BJ (cell line): ENCODE measurements around the gene CAMK2D. TPM values are rescaled to one million over a fixed set of nuclear protein-coding genes. Genes with fewer than 3 reads are reported as not detected.

Experiments
- CTCF ChIA-PET: fragments of 350-600 bp; formaldehyde crosslinking; extraction: SDS; loops from one replicate; lab custom pipeline; 2021; ENCODE audit warnings: antibody characterized with exemption, inconsistent platforms; lab: Yijun Ruan, JAX
- POLR2A ChIA-PET: fragments of 300-600 bp; sonication (Branson Sonifier 250); formaldehyde crosslinking; extraction: SDS; loops from one replicate; lab custom pipeline; 2021; ENCODE audit warnings: antibody characterized with exemption; lab: Charles Lee
- DNase-seq: peaks from one replicate; pipeline ENCODE4 v3.0.0-alpha.2; 2011; ENCODE audit warnings: low read depth
- H3K27me3 ChIP-seq: 2 replicates; pipeline ENCODE4 v1.6.0; 2011; ENCODE audit warnings: low read length; ENCODE audit not compliant: control insufficient read depth, insufficient read depth
- H3K36me3 ChIP-seq: 2 replicates; pipeline ENCODE4 v1.5.1; 2011; ENCODE audit warnings: low read length; ENCODE audit not compliant: control insufficient read depth, insufficient read depth
- H3K4me3 ChIP-seq: 2 replicates; pipeline ENCODE4 v1.5.1; 2011; ENCODE audit warnings: low read depth, mild to moderate bottlenecking, control low read depth, low read length
- CTCF ChIP-seq: IDR thresholded peaks from 2 replicates; pipeline ENCODE4 v1.5.1; 2011; ENCODE audit warnings: low read depth, mild to moderate bottlenecking, control low read depth, inconsistent platforms, low read length, moderate library complexity; ENCODE audit not compliant: insufficient read depth
- polyA plus RNA-seq: library from polyadenylated mRNA; depleted of rRNA; stranded (reverse); fragments of >200 nt; gene quantifications from 2 replicates; pipeline ENCODE4 v1.2.3, GENCODE V29; 2011

Gene CAMK2D
- polyA plus RNA-seq, 1 experiment: 41.8 TPM

GRCh38 chr4:113617195-113617594 lies 144.3 kb downstream of the CAMK2D start:
- TF ChIP-seq CTCF: no peak
- ChIA-PET POLR2A (no interaction called here), CTCF (no interaction called here)
- Histone ChIP-seq H3K4me3 (no peak overlapping the region), H3K36me3 (no peaks in the 10 kb centered on the region), H3K27me3 (no peaks in the 10 kb centered on the region)
- DNase-seq: no peak

DNA sequence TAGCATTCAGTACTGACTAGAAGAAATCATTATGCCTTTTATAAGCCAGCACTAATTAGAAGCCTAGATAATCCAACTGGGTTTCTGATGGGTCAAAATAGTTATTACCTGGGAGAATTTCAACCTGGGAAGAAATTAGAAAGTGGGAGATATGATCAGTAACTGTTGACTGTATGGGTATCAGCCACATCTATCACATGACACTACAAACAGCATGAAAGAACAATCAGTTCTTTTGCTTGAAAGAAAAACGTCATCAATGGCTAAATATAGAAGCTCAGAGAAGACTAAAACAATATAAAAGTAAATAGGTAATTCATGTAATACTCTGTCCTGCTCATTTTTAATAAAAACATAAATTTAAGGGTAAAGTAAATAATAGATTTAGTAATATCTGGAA lies 145.1 kb downstream of the CAMK2D start:
- H3K4me3 ChIP-seq: no peak overlapping the region
- CTCF ChIA-PET: no interaction called here
- H3K36me3 ChIP-seq: no peaks in the 10 kb centered on the region
- POLR2A ChIA-PET: no interaction called here
- H3K27me3 ChIP-seq: no peaks in the 10 kb centered on the region
- TF ChIP-seq CTCF: no peak
- no peak for DNase-seq

- CTCF ChIA-PET: no interaction called here
- POLR2A ChIA-PET: no interaction called here
- Histone ChIP-seq H3K27me3 (no peaks in the 10 kb centered on the region), H3K4me3 (no peak overlapping the region), H3K36me3 (no peaks in the 10 kb centered on the region)
- no peak for DNase-seq
- no peak for TF ChIP-seq CTCF
Observed at GRCh38 chr4:113614414-113614813, 147.1 kb downstream of the CAMK2D start.

DNA sequence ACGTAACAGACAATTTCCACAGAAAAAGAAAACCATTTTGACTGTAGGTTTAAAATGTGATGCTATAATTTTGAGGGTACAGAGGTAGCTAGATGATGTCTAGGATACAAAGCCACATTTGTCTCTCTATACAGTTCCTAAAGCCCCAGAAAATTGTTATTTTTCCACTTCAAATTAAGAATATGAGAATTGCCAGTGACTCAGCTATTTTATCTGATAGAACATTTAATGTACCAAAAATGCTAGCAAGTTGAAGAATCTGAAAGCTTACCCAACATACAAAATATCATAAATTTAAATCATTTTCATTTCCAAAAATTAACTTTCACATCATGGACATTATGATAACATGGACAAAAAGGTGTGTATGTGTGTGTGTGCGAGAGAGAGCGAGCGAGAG lies 148.0 kb downstream of the CAMK2D start:
- no peak for TF ChIP-seq CTCF
- DNase-seq: no peak
- Histone ChIP-seq H3K4me3 (no peak overlapping the region), H3K27me3 (no peaks in the 10 kb centered on the region), H3K36me3 (no peaks in the 10 kb centered on the region)
- POLR2A ChIA-PET: no interaction called here
- CTCF ChIA-PET: no interaction called here

DNA sequence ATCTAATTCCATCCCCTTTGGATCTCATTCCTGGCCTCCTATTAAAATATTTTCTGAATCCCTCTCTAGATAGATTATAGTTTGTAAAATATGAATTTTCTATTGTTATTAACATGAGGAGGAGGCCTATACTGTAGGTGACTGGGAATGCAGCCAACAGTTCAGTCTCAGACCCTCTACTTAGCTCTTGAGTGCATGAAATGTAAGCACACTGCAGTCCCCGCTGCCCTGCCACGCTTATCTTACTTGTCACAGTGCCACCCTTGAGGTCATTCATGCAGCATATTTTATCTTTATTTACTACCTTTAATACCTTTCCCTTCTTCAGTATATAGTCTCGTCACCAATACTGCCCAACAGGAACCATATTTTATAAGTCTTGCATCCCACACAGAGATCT lies 151.0 kb downstream of the CAMK2D start:
- Histone ChIP-seq H3K4me3 (no peak overlapping the region), H3K36me3 (0 out of 2 replicates have a peak, but pooled peaks cover 1% of the 10 kb centered on the region), H3K27me3 (no peaks in the 10 kb centered on the region)
- DNase-seq: no peak
- ChIA-PET POLR2A (interaction anchor here (0.6 kb wide), 1 partner anchor 9 kb away, joined by 3 read pairs; no protein-coding TSS in a partner anchor), CTCF (no interaction called here)
- no peak for TF ChIP-seq CTCF
